ENCODE results near the gene SPATA4.

SPATA4 gene

DNA sequence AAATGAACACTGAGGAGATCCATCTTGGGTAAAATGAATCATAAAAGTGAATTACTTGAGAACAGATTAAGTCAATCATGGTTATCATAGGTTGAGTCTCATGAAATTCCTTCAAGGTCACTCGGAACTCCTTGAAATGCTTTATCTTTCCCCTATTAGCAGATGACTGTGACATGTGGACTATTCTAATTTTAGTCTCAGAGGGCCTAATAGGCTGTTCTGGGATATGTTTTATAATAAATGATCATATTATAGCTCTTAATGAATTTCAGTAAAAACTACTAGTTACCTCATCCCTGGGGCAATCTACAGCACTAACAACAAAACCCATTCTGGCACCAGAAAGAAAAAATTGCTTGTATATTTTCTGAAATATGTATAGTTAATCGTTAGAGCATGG is 44.7 kb downstream of the SPATA4 start:
- DNase-seq (ENCODE audit: low spot score) = no peak
- in situ Hi-C loops (cut with MboI; ENCODE audit: low sequenced_read_pairs, unreplicated experiment) = no loop called here
- TF ChIP-seq, protein P1, sequence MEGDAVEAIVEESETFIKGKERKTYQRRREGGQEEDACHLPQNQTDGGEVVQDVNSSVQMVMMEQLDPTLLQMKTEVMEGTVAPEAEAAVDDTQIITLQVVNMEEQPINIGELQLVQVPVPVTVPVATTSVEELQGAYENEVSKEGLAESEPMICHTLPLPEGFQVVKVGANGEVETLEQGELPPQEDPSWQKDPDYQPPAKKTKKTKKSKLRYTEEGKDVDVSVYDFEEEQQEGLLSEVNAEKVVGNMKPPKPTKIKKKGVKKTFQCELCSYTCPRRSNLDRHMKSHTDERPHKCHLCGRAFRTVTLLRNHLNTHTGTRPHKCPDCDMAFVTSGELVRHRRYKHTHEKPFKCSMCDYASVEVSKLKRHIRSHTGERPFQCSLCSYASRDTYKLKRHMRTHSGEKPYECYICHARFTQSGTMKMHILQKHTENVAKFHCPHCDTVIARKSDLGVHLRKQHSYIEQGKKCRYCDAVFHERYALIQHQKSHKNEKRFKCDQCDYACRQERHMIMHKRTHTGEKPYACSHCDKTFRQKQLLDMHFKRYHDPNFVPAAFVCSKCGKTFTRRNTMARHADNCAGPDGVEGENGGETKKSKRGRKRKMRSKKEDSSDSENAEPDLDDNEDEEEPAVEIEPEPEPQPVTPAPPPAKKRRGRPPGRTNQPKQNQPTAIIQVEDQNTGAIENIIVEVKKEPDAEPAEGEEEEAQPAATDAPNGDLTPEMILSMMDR (IDR thresholded peaks at IDR 0.05; ENCODE audit: borderline replicate concordance, control extremely low read depth, extremely low read depth, insufficient read depth, missing control alignments) = no peak

- no peak for DNase-seq (ENCODE audit: low spot score)
- in situ Hi-C loops (cut with MboI; ENCODE audit: low sequenced_read_pairs, unreplicated experiment) = no loop called here
- TF ChIP-seq, protein P1 (IDR thresholded peaks at IDR 0.05; ENCODE audit: borderline replicate concordance, control extremely low read depth, extremely low read depth, insufficient read depth, missing control alignments) = no peak
These were observed 45.1 kb downstream of the SPATA4 start for GRCh38 chr4:176150356-176150682.

DNA sequence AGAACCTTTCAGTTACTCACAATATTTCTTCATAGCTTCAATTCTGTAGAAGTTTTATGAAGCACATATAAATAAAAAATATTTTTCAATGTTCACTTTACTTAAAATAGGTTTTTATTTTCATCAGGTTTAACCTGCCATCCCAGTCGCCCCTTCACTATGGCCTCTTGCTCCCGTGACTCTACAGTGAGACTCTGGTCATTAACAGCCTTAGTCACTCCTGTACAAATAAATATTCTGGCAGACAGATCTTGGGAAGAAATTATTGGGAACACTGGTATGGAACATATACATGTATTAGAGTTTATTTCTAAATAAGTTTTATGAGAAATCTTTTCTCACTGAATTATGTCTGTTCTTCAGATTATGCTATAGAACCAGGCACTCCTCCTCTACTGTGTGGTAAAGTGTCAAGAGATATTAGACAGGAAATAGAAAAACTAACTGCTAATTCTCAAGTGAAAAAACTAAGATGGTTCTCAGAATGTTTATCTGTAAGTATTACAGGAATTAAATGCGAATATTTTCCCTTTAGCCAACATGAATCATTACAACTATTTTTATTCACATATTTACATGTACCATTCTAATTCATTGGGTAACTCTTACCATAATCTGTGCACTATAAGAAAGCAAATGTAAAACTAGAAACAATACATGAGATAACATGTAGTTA is 45.6 kb downstream of the SPATA4 start:
- in situ Hi-C loops (cut with MboI; ENCODE audit: low sequenced_read_pairs, unreplicated experiment) = no loop called here
- DNase-seq (ENCODE audit: low spot score) = no peak
- TF ChIP-seq, protein P1 (IDR thresholded peaks at IDR 0.05; ENCODE audit: borderline replicate concordance, control extremely low read depth, extremely low read depth, insufficient read depth, missing control alignments) = no peak

- DNase-seq (ENCODE audit: low spot score) = no peak
- in situ Hi-C loops (cut with MboI; ENCODE audit: low sequenced_read_pairs, unreplicated experiment) = no loop called here
- TF ChIP-seq, protein P1 (IDR thresholded peaks at IDR 0.05; ENCODE audit: borderline replicate concordance, control extremely low read depth, extremely low read depth, insufficient read depth, missing control alignments) = no peak
These were observed 53.1 kb downstream of the SPATA4 start for GRCh38 chr4:176142253-176142652.

GRCh38 chr4:176139518-176139917 is 55.9 kb downstream of the SPATA4 start:
- TF ChIP-seq, protein P1 (IDR thresholded peaks at IDR 0.05; ENCODE audit: borderline replicate concordance, control extremely low read depth, extremely low read depth, insufficient read depth, missing control alignments) = no peak
- in situ Hi-C loops (cut with MboI; ENCODE audit: low sequenced_read_pairs, unreplicated experiment) = no loop called here
- DNase-seq (ENCODE audit: low spot score) = no peak

DNA sequence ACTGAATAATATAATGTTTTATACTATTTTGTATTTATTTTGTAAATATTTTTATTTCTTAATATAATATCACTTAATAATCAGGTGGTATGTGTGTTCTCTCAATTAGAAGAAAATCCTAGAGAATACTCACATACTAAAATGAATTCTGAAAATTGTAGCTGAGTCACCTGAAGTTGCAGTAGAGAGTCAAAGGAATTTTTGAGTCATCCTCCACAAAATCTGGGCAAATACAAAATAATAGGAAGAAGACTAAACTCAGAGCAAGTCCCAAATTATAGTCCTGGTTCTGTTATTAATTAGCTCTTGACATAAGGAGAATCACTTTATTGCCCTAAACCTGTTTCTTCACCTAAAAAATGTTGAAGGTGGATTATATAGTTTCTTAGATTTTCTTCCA is 57.8 kb downstream of the SPATA4 start:
- no peak for DNase-seq (ENCODE audit: low spot score)
- in situ Hi-C loops (cut with MboI; ENCODE audit: low sequenced_read_pairs, unreplicated experiment) = no loop called here
- TF ChIP-seq, protein P1 (IDR thresholded peaks at IDR 0.05; ENCODE audit: borderline replicate concordance, control extremely low read depth, extremely low read depth, insufficient read depth, missing control alignments) = no peak

Measured in GM13976 (cell line).